NCI-H1105 treated with DMSO at 0.1 percent for 48 hours (cell line): ENCODE measurements around the gene SYK.

Experiments used
- DNase-seq: peaks from one replicate; lab custom pipeline; 2025; lab: John Stamatoyannopoulos, UW

Gene SYK

DNA sequence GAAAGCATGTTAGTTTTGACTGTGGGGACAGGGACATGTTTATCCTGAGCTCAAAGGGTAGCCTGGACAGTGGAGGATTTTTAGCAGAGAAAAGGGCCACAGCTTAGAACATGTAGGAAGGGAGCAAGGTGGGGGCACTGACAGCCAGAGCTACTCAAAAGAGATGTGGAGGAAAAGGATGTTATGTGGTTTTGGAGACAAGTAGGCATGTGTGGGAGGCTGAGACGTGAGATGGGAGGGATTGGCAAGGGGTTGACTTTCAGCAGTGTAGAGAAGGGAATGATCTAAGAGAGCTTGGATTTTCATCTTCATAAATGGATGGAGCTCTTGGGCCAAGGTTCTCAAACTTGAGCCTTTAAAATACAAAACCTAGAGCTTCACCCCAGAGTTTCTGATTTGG lies 24.0 kb downstream of the SYK start:
- no peak for DNase-seq

DNA sequence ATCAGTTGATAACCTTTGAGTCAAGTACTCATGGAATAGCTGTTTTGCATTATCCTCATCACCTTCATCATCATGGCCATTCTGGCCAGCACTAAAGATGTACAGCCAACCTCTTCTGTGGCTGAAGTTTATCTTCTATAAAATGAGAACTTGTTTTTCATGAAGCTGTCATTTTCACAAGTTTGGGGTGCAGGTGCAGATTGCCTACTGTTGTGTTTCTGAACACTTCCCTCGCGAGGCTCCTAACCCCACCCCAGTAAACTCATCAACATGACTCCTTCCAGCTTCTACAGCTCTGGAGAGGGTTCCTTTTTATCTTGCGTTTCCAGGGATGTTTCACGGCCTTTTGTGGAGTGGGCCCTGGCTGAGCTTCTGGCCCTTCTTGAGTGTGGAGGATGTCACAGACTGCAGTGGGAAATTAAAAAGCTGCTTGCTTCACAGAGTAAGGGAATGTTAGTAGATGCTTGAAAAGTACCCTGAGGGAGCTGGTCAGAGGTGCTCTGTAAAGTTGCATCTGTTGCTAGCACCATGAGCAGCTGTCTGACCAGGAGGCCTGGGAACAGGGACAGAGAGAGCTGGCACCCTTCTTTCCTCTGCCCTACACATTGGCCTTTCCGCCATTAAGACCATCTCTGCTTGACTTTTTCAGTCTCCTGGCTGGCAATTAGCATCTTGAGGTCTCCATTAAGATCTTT lies 24.9 kb downstream of the SYK start:
- no peak for DNase-seq

DNA sequence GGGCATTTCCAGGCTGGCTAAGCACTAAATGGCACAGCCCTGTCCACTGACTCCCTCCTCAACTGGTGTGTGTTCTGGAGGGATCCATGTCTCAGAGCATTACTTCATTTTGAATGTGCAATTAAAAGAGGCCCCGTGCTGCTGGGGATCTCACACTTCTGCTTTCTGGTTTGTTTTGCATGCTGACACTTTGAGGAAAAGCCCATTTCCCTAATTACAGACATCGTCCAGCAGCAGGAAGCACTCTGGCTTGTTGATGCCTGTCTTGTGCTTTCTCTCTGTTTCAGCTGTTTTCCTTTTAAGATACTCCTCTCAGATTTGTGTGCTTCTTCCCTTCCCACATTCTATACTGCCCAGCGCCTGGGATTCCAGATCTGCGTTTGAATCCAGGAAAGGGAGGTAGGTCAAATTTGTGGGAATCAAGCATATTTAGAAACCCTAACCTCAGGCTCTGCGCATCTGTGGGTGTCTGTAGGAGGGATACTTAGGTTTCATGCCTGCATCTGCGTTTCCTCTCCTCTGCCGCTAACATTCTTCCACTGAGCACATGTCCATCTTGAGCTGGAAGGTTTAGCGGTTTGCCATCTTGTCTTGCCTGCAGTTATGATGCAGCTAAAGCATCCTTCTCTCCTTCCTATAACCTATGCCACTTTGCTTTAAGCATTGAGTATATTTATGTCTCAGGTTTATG lies 25.7 kb downstream of the SYK start:
- DNase-seq, result peak; percentile 16

DNA sequence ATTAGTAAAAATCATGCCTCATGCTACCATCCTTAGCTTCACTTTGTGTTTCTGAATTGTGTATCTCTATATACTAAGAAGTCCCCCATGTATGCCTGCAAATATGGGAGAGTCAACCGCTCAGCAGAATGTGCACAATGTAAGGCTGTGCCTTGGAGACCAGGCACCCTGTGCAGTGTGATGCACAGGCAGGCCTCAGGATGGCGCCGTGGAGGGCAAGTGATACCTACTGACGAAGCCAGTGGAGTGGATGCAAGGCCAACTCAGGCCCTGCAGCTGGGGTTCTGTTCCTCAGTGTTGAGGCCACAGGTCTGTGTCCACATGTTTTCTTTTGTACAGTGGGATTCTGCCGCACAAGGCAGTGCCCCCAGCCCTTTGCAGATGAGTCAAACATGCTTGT lies 28.4 kb downstream of the SYK start:
- no peak for DNase-seq

- DNase-seq, result peak; percentile 95
Measured at GRCh38 chr9:90830977-90831376, 29.4 kb downstream of the SYK start.

- no peak for DNase-seq
Measured at GRCh38 chr9:90832261-90832660, 30.6 kb downstream of the SYK start.

GRCh38 chr9:90834828-90835595 lies 33.4 kb downstream of the SYK start:
- peak; percentile 80 for DNase-seq

DNA sequence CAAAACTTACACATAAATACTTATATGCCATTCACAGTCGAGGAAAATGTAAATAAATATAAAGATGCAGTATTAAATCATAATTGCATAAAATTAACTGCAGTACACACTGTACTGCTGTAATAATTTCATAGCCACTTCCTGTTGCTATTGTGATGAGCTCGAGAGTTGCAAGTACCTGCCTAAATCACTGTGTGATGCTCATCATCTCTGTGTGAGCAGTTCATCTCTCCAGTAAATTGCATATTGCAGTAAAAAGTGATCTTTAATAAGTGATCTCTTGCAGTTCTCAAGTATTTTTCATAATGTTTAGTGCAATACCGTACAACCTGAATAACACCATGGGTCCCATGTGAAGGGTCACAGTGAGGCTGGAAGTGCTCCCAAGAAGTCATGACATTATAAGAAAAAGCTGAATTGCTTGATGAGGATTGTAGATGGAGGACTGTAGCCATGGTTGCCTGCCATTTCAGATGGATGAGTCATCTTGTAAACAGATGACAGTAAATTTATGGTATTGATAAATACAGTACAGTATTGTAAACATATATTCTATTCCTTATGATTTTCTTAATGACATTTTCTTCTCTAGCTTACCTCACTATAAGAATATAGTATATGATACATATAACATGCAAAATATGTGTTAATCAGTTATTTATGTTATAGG lies 34.9 kb downstream of the SYK start:
- DNase-seq, result no peak

- no peak for DNase-seq
Measured at GRCh38 chr9:90838098-90838497, 36.5 kb downstream of the SYK start.

GRCh38 chr9:90838581-90839154 lies 37.0 kb downstream of the SYK start:
- no peak for DNase-seq

DNA sequence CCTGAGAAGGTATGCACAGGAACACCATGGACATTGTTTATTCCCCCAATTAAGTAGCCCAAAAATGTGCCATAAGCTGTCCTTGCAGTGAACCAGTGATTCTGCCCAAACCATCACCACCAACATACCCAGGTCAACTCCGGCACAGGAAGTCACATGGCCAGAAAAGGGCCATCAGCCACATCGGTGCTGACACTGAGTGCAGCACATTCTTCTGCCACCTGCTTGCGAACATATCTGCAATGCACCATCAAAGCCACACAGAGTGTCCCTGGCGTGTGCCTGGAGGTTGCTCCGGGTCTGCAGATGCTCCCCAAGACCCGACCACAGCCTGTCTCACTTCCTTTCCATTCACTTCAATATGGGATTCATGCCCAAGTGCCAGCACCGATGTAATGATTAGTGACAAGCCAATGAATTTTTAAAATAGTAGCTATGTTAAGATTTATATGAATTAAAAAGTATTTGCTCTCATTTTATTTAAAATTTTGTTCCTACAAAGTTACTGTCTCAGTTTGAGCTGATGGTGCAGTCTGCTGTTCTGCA lies 37.6 kb downstream of the SYK start:
- DNase-seq, result no peak

GRCh38 chr9:90840696-90841095 lies 39.1 kb downstream of the SYK start:
- DNase-seq, result no peak

GRCh38 chr9:90841213-90841612 lies 39.6 kb downstream of the SYK start:
- DNase-seq, result no peak

DNA sequence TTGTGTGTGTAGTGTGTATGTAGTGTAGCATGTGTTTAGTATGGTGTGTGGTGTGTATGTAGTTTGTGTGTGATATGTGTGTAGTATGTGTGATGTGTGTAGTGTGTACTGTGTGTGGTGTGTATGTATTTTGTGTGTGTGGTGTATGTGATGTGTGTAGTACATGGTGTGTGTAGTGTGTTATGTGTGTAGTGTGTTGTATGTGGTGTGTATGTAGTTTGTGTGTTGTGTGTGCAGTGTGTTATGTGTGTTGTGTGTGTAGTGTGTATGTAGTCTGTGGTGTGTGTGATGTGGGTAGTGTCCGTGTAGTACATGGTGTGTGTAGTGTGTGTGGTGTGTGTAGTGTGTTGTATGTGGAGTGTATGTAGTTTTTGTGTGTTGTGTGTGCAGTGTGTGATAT lies 40.0 kb downstream of the SYK start:
- DNase-seq, result no peak

GRCh38 chr9:90842176-90842777 lies 40.7 kb downstream of the SYK start:
- no peak for DNase-seq

GRCh38 chr9:90842996-90843395 lies 41.4 kb downstream of the SYK start:
- DNase-seq, result no peak

DNA sequence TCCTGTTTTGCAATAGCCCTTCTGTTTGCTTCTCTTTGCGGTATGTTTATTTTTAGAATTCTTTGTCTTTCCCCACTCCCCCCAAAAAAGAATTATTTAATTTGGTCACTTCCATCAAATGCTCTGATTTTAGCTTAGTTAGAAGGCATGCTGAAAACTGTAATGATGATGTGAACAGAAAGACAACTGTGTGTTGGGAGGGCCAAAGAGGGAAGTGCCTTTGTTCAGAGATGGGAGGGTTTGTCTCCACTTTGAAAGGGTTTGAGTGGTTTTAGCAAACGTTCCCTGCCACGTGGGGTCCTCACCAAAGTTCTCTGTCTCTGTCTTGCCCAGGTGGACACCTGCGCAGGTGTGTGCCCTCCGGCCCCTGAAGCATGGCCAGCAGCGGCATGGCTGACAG lies 41.9 kb downstream of the SYK start:
- DNase-seq, result no peak

- DNase-seq, result no peak
Measured at GRCh38 chr9:90844326-90844725, 42.7 kb downstream of the SYK start.

GRCh38 chr9:90846770-90847419 lies 45.3 kb downstream of the SYK start:
- DNase-seq, result no peak

DNA sequence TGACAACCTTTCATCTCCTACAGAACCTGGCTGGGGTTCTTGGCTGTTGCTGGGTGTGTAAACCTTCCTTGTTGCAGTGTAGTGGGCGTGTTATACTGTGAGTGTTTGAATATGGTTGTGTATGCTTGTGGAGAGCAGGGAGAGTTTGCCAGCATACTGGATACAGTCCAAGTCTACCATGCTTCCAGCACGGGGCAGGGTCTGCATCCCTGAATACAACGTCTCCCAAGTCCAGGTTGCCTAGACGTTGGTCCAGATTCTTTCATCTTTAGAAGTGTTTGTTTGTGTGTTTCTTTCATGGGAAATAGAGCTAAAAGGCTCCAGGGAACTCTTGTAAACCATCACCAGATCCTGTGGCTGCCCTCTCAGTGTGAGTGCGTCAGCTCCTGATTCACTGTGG lies 46.4 kb downstream of the SYK start:
- DNase-seq, result no peak

DNA sequence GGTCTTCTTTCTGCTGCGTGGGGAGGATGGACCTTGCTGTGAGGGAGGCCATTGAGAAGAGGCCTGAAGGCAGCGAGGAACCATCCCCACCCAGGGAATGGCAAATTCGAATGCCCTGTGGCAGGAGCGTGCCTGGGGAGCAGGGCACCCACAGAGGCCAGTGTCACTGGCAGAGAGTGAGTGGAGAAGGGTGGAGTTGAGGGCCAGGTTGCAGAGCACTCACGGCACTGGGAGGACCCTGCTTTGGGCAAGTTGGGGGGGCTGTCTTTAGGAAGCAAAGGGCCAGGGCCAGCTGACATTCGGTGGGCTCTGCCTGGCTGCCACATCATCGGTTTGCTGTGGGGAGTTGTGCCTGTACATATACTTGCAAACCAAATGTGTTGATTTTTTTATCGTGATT lies 47.2 kb downstream of the SYK start:
- DNase-seq, result no peak
